ENCODE measurements around the gene ARF3. TPM values are rescaled to one million over a fixed set of nuclear protein-coding genes. Genes with fewer than 3 reads are reported as not detected.
A peak's percentile ranks its signal among the peaks of the same experiment; 100 is the strongest.

Gene ARF3
- 89.4 TPM for polyA plus RNA-seq (2012; ENCODE audit: missing spikeins)

- peak; percentile 93 for FAIRE-seq
- DNase-seq (ENCODE audit: insufficient read length) = peak; percentile 97
- TF ChIP-seq POLR2AphosphoS5 (IDR thresholded peaks at IDR 0.05; ENCODE audit: low read depth, low read length) (peak; percentile 50; the same call in 1 of the 2 replicates), POLR2A (IDR thresholded peaks at IDR 0.05; ENCODE audit: low read depth, low read length) (peak; percentile 77; the same call in 1 of the 2 replicates), TAF1 (IDR thresholded peaks at IDR 0.05; ENCODE audit: borderline replicate concordance, low read depth, low read length) (no peak)
These were observed at the start of gene ARF3 for GRCh38 chr12:48957141-48958048. Gene ARF3 (minus strand): TSS chr12:48957487. CDS start chr12:48941095, 16,392 bp downstream.

- TF ChIP-seq TAF1 (IDR thresholded peaks at IDR 0.05; ENCODE audit: borderline replicate concordance, low read depth, low read length) (no peak), POLR2AphosphoS5 (IDR thresholded peaks at IDR 0.05; ENCODE audit: low read depth, low read length) (no peak), POLR2A (IDR thresholded peaks at IDR 0.05; ENCODE audit: low read depth, low read length) (no peak)
- FAIRE-seq (no peak), DNase-seq (ENCODE audit: insufficient read length) (no peak)
These were observed 43.1 kb upstream of the ARF3 start for GRCh38 chr12:49000346-49000745.

GRCh38 chr12:48999371-49000131 lies 42.3 kb upstream of the ARF3 start, which contains the start of gene DDN:
Gene DDN (minus strand): TSS chr12:48999375. CDS start chr12:48999287, 88 bp downstream.
- peak; percentile 63 for FAIRE-seq
- TF ChIP-seq TAF1 (IDR thresholded peaks at IDR 0.05; ENCODE audit: borderline replicate concordance, low read depth, low read length) (no peak), POLR2A (IDR thresholded peaks at IDR 0.05; ENCODE audit: low read depth, low read length) (peak; percentile 33; the same call in 1 of the 2 replicates), POLR2AphosphoS5 (IDR thresholded peaks at IDR 0.05; ENCODE audit: low read depth, low read length) (no peak)
- peak; percentile 74 for DNase-seq (ENCODE audit: insufficient read length)

GRCh38 chr12:48998497-48999353 lies 41.4 kb upstream of the ARF3 start:
- FAIRE-seq (no peak), DNase-seq (ENCODE audit: insufficient read length) (peak; percentile 43)
- no peak for TF ChIP-seq POLR2AphosphoS5 (IDR thresholded peaks at IDR 0.05; ENCODE audit: low read depth, low read length)
- TF ChIP-seq POLR2A (IDR thresholded peaks at IDR 0.05; ENCODE audit: low read depth, low read length) = no peak
- no peak for TF ChIP-seq TAF1 (IDR thresholded peaks at IDR 0.05; ENCODE audit: borderline replicate concordance, low read depth, low read length)

- peak; percentile 89 for DNase-seq (ENCODE audit: insufficient read length)
- peak; percentile 42 for FAIRE-seq
- no peak for TF ChIP-seq TAF1 (IDR thresholded peaks at IDR 0.05; ENCODE audit: borderline replicate concordance, low read depth, low read length)
- TF ChIP-seq POLR2A (IDR thresholded peaks at IDR 0.05; ENCODE audit: low read depth, low read length) = no peak
- no peak for TF ChIP-seq POLR2AphosphoS5 (IDR thresholded peaks at IDR 0.05; ENCODE audit: low read depth, low read length)
These were observed 40.6 kb upstream of the ARF3 start for GRCh38 chr12:48997719-48998496.

- DNase-seq (ENCODE audit: insufficient read length) (peak; percentile 61), FAIRE-seq (peak; percentile 91)
- TF ChIP-seq POLR2AphosphoS5 (IDR thresholded peaks at IDR 0.05; ENCODE audit: low read depth, low read length) (no peak), TAF1 (IDR thresholded peaks at IDR 0.05; ENCODE audit: borderline replicate concordance, low read depth, low read length) (no peak), POLR2A (IDR thresholded peaks at IDR 0.05; ENCODE audit: low read depth, low read length) (no peak)
These were observed 39.8 kb upstream of the ARF3 start for GRCh38 chr12:48996794-48997718.

GRCh38 chr12:48995086-48995879 lies 38.0 kb upstream of the ARF3 start:
- FAIRE-seq (peak; percentile 44), DNase-seq (ENCODE audit: insufficient read length) (peak; percentile 78)
- TF ChIP-seq POLR2AphosphoS5 (IDR thresholded peaks at IDR 0.05; ENCODE audit: low read depth, low read length) = no peak
- no peak for TF ChIP-seq TAF1 (IDR thresholded peaks at IDR 0.05; ENCODE audit: borderline replicate concordance, low read depth, low read length)
- no peak for TF ChIP-seq POLR2A (IDR thresholded peaks at IDR 0.05; ENCODE audit: low read depth, low read length)

GRCh38 chr12:48994224-48995085 lies 37.2 kb upstream of the ARF3 start:
- DNase-seq (ENCODE audit: insufficient read length) = no peak
- FAIRE-seq = no peak
- no peak for TF ChIP-seq POLR2AphosphoS5 (IDR thresholded peaks at IDR 0.05; ENCODE audit: low read depth, low read length)
- TF ChIP-seq TAF1 (IDR thresholded peaks at IDR 0.05; ENCODE audit: borderline replicate concordance, low read depth, low read length) = no peak
- TF ChIP-seq POLR2A (IDR thresholded peaks at IDR 0.05; ENCODE audit: low read depth, low read length) = no peak

Measured in GM12892 (cell line).